Upper lobe of left lung (tissue), 4 donors: ENCODE measurements around the gene HK2.
A peak's percentile ranks its signal among the peaks of the same experiment; 100 is the strongest.

Experiments used
- CTCF ChIP-seq, 6 experiments: fragments of 450-650 bp in 4 of 6; fragments of 200-600 bp in 2 of 6; sonication (generic) in 2 of 6; IDR thresholded peaks; one replicate each; pipeline ENCODE4 v1.5.1; 2016 to 2019; ENCODE audit warnings: antibody characterized with exemption in 6 of 6
- POLR2A ChIP-seq, 4 donors: fragments of 450-650 bp; IDR thresholded peaks; one replicate each; pipeline ENCODE4 v1.5.1; 2016 to 2017; ENCODE audit warnings: antibody characterized with exemption in 4 of 4, mild to moderate bottlenecking in 2 of 4
- POLR2AphosphoS5 ChIP-seq, 2 donors: sonication (generic); formaldehyde crosslinking; IDR thresholded peaks; one replicate each; pipeline ENCODE4 v1.5.1; 2017; ENCODE audit warnings: antibody characterized with exemption in 2 of 2

- TF ChIP-seq CTCF (IDR thresholded peaks at IDR 0.05) (no peak), POLR2A (IDR thresholded peaks at IDR 0.05) (peak in 2 of 4 donors; percentile 67 to 92), POLR2AphosphoS5 (IDR thresholded peaks at IDR 0.05) (peak in 1 of 2 donors; percentile 85)
Observed at GRCh38 chr2:74833418-74834233, at the start of gene HK2.
